ENCODE results near the gene PELI2.

PELI2 gene

GRCh38 chr14:56341766-56342493 lies 223.7 kb downstream of the PELI2 start:
- TF ChIP-seq CSDC2 (CRISPR knock-in tag; IDR thresholded peaks at IDR 0.05) (no peak), PPARA (CRISPR knock-in tag; IDR thresholded peaks at IDR 0.05; ENCODE audit: borderline replicate concordance) (no peak), ZFP30 (CRISPR knock-in tag; IDR thresholded peaks at IDR 0.05) (no peak), OSR1 (CRISPR knock-in tag; IDR thresholded peaks at IDR 0.05) (no peak), ESRRG (CRISPR knock-in tag; IDR thresholded peaks at IDR 0.05) (no peak), PATZ1 (CRISPR knock-in tag; IDR thresholded peaks at IDR 0.05; ENCODE audit: borderline replicate concordance) (no peak)
- ATAC-seq, result no peak

- TF ChIP-seq RARB (CRISPR knock-in tag; IDR thresholded peaks at IDR 0.05) (no peak), BACH2 (CRISPR knock-in tag; IDR thresholded peaks at IDR 0.05; ENCODE audit: borderline replicate concordance) (no peak), ZNF565 (CRISPR knock-in tag; conservative IDR thresholded peaks at IDR 0.05; ENCODE audit: low read depth) (no peak), ARNTL (CRISPR knock-in tag; IDR thresholded peaks at IDR 0.05; ENCODE audit: borderline replicate concordance, low read depth) (no peak), POU6F1 (CRISPR knock-in tag; IDR thresholded peaks at IDR 0.05; ENCODE audit: borderline replicate concordance, low read depth) (no peak), ESRRG (CRISPR knock-in tag; IDR thresholded peaks at IDR 0.05) (no peak), CSDC2 (CRISPR knock-in tag; IDR thresholded peaks at IDR 0.05) (no peak), TCF4 (CRISPR knock-in tag; IDR thresholded peaks at IDR 0.05; ENCODE audit: borderline replicate concordance) (no peak), TSHZ2 (CRISPR knock-in tag; IDR thresholded peaks at IDR 0.05) (no peak), ZFP30 (CRISPR knock-in tag; IDR thresholded peaks at IDR 0.05) (no peak), ZFP3 (CRISPR knock-in tag; IDR thresholded peaks at IDR 0.05) (no peak), ZNF8 (CRISPR knock-in tag; IDR thresholded peaks at IDR 0.05) (no peak), ZNF70 (CRISPR knock-in tag; IDR thresholded peaks at IDR 0.05) (no peak)
- no peak for ATAC-seq
Observed at GRCh38 chr14:56342494-56342942, 224.3 kb downstream of the PELI2 start.

- TF ChIP-seq ESRRG (CRISPR knock-in tag; IDR thresholded peaks at IDR 0.05) (no peak), GLIS3 (CRISPR knock-in tag; IDR thresholded peaks at IDR 0.05) (no peak), ZFP30 (CRISPR knock-in tag; IDR thresholded peaks at IDR 0.05) (no peak), TSHZ2 (CRISPR knock-in tag; IDR thresholded peaks at IDR 0.05) (no peak), RARB (CRISPR knock-in tag; IDR thresholded peaks at IDR 0.05) (no peak), TCF4 (CRISPR knock-in tag; IDR thresholded peaks at IDR 0.05; ENCODE audit: borderline replicate concordance) (no peak), CREB5 (CRISPR knock-in tag; IDR thresholded peaks at IDR 0.05; ENCODE audit: low read depth) (no peak), ISL1 (CRISPR knock-in tag; IDR thresholded peaks at IDR 0.05) (no peak), BACH2 (CRISPR knock-in tag; IDR thresholded peaks at IDR 0.05; ENCODE audit: borderline replicate concordance) (no peak), CSRNP3 (CRISPR knock-in tag; IDR thresholded peaks at IDR 0.05) (no peak), SNAI2 (CRISPR knock-in tag; IDR thresholded peaks at IDR 0.05) (no peak), ARNTL (CRISPR knock-in tag; IDR thresholded peaks at IDR 0.05; ENCODE audit: borderline replicate concordance, low read depth) (no peak), ZNF70 (CRISPR knock-in tag; IDR thresholded peaks at IDR 0.05) (no peak), ZNF565 (CRISPR knock-in tag; conservative IDR thresholded peaks at IDR 0.05; ENCODE audit: low read depth) (no peak), TOX (CRISPR knock-in tag; IDR thresholded peaks at IDR 0.05; ENCODE audit: borderline replicate concordance) (no peak)
- no peak for ATAC-seq
Observed at GRCh38 chr14:56349960-56350359, 231.7 kb downstream of the PELI2 start.

All from SK-N-SH treated with all-trans-retinoic acid at 6 μM for 48 hours (cell line).